Measurements from ENCODE around the gene DDIT4.

DDIT4 gene

GRCh38 chr10:72312865-72313391, 39.2 kb downstream of the DDIT4 start:
- no peak for TF ChIP-seq CTCF (IDR thresholded peaks at IDR 0.05; ENCODE audit: low read depth, low read length)
- no peak for DNase-seq (ENCODE audit: extremely low read depth, low read depth)

DNA sequence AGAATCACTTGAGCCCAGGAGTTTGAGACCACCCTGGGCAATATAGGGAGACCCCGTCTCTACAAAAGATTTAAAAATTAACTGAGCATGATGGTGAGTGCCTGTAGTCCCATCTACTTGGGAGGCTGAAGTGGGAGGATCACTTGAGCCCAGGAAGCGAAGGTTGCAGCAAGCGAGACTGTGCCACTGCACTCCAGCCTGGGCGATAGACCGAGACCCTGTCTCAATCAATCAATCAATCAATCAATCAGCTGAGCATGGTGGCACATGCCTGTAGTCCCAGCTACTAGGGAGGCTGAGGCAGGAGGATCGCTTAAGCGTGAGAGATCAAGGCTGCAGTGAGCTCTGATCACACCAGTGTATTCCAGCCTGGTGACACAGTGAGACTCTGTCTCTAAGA, 40.5 kb downstream of the DDIT4 start:
- no peak for TF ChIP-seq CTCF (IDR thresholded peaks at IDR 0.05; ENCODE audit: low read depth, low read length)
- DNase-seq (ENCODE audit: extremely low read depth, low read depth) = no peak

DNA sequence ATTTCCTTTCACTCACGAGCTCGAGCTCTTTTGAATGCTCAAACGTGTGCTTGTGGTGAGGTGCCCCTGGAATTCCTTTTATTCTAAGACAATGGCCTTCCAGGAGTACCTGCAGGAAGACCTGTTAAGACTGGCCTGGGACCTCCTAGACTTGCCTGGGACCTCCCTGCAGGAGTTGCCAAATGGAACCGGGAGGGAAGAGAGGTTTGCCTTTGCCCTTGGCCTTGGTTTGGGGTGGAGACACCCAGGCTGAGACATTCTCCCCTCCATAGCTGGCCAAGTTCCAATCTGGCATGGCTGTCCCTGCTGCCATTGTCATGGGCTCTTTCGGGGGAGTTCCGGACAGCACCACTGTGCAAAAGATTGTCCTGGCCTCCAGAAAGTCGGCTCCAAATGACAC, 41.3 kb downstream of the DDIT4 start:
- DNase-seq (ENCODE audit: extremely low read depth, low read depth) = no peak
- no peak for TF ChIP-seq CTCF (IDR thresholded peaks at IDR 0.05; ENCODE audit: low read depth, low read length)

GRCh38 chr10:72315611-72316385, 42.1 kb downstream of the DDIT4 start:
- DNase-seq (ENCODE audit: extremely low read depth, low read depth) = peak; percentile 92
- no peak for TF ChIP-seq CTCF (IDR thresholded peaks at IDR 0.05; ENCODE audit: low read depth, low read length)

GRCh38 chr10:72316386-72316700, 42.6 kb downstream of the DDIT4 start:
- no peak for TF ChIP-seq CTCF (IDR thresholded peaks at IDR 0.05; ENCODE audit: low read depth, low read length)
- no peak for DNase-seq (ENCODE audit: extremely low read depth, low read depth)

- DNase-seq (ENCODE audit: extremely low read depth, low read depth) = no peak
- no peak for TF ChIP-seq CTCF (IDR thresholded peaks at IDR 0.05; ENCODE audit: low read depth, low read length)
Measured at GRCh38 chr10:72316748-72317435, 43.2 kb downstream of the DDIT4 start.

All from AG09319 (cell line).